ENCODE results near the gene TPCN1. TPM values are rescaled to one million over a fixed set of nuclear protein-coding genes. Genes with fewer than 3 reads are reported as not detected.
A peak's percentile ranks its signal among the peaks of the same experiment; 100 is the strongest.

The TPCN1 gene
- total RNA-seq, 6 experiments from 2014 or later: 18.0 to 34.6 (median 28.3) TPM

DNA sequence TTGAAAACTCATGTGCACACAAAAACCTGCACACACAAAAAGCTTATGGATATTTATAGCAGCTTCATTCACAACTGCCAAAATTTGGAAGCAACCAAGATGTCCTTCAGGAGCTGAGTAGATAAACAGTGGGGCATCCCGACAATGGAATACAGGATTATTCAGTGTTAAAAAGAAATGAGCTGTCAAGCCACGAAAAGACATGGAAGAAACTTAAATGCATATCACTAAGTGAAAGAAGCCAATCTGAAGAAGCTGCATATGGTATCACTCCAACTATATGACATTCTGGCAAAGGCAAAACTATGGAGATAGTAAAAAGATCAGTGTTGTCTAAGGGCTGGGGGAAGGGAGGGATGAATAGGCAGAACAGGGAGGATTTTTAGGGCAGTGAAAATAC is 5.2 kb upstream of the TPCN1 start:
- no peak for TF ChIP-seq POLR2A (IDR thresholded peaks at IDR 0.05)
- TF ChIP-seq, protein P1, sequence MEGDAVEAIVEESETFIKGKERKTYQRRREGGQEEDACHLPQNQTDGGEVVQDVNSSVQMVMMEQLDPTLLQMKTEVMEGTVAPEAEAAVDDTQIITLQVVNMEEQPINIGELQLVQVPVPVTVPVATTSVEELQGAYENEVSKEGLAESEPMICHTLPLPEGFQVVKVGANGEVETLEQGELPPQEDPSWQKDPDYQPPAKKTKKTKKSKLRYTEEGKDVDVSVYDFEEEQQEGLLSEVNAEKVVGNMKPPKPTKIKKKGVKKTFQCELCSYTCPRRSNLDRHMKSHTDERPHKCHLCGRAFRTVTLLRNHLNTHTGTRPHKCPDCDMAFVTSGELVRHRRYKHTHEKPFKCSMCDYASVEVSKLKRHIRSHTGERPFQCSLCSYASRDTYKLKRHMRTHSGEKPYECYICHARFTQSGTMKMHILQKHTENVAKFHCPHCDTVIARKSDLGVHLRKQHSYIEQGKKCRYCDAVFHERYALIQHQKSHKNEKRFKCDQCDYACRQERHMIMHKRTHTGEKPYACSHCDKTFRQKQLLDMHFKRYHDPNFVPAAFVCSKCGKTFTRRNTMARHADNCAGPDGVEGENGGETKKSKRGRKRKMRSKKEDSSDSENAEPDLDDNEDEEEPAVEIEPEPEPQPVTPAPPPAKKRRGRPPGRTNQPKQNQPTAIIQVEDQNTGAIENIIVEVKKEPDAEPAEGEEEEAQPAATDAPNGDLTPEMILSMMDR (IDR thresholded peaks at IDR 0.05): no peak
- no peaks in the 10 kb centered on the region for H3K9me3 ChIP-seq
- WGBS (ENCODE audit: insufficient coverage, low coverage, low lambda C conversion rate, missing lambda C conversion rate): 69% methylated on average over 2 of the region's 2 CpGs
- H3K27ac ChIP-seq: no peak overlapping the region
- peaks cover 0 to 6% (median 0%) of the 10 kb centered on the region in 4 donors for H3K4me1 ChIP-seq
- H3K4me3 ChIP-seq: no peak overlapping the region
- H3K36me3 ChIP-seq: no peaks in the 10 kb centered on the region
- intact Hi-C loops (cut with DNase I): no loop called here
- H3K27me3 ChIP-seq: no peaks in the 10 kb centered on the region
- ATAC-seq (no peak), DNase-seq (no peak)

- H3K27me3 ChIP-seq: no peaks in the 10 kb centered on the region
- TF ChIP-seq, protein P1 (IDR thresholded peaks at IDR 0.05): no peak
- no peak for TF ChIP-seq POLR2A (IDR thresholded peaks at IDR 0.05)
- 3% methylated on average over 22 of the region's 23 CpGs for WGBS (ENCODE audit: insufficient coverage, low coverage, low lambda C conversion rate, missing lambda C conversion rate)
Measured at GRCh38 chr12:113220593-113221180, 577 bp upstream of the TPCN1 start.

DNA sequence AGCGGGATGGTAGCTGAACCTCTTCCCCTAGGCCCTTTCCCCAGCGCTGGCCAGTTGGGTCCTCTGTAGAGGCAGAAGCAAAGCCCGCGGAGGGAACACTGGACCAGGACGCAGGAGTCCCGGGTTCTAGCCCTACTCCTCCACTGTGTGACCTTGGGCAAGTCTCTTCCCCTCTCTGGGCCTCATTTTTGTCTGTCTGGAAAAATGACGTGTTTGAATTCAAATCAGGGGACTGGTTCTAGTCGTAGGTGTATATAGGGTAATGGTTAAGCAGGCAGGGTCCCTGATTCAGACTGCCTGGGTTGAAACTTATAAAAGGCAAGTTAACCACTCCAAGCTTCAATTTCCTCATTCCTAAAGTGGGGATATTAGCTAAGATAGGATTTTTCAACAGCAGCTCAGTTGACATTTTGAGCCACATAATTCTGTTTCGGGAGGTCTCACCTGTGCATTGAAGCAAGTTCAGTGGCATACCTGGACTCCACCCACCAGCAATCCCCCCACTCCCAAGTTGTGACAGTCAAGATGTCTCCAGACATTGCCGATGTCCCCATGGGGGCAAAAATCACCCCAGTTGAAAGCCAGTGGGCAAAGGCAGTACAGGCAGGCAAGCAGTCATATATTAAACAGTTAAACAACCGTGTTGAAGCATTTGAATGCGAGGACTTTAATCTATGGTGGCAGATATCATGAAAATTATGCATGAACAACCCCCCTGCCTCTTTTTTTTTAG is 899 bp downstream of the TPCN1 start:
- TF ChIP-seq, protein P1 (IDR thresholded peaks at IDR 0.05): no peak
- no peak for TF ChIP-seq POLR2A (IDR thresholded peaks at IDR 0.05)
- H3K4me3 ChIP-seq: peak overlapping the region; percentile 59 to 93 (median 79)
- no peak for DNase-seq
- H3K4me1 ChIP-seq: peaks cover 0 to 31% (median 5%) of the 10 kb centered on the region in 4 donors
- H3K9me3 ChIP-seq: no peaks in the 10 kb centered on the region
- H3K27ac ChIP-seq: peak overlapping the region; percentile 78 to 94 (median 90)
- WGBS (ENCODE audit: insufficient coverage, low coverage, low lambda C conversion rate, missing lambda C conversion rate): 4% methylated on average over 10 of the region's 12 CpGs
- H3K36me3 ChIP-seq: peaks cover 0 to 2% (median 0%) of the 10 kb centered on the region in 4 donors
- ATAC-seq: no peak
- intact Hi-C loops (cut with DNase I): no loop called here
- no peaks in the 10 kb centered on the region for H3K27me3 ChIP-seq

More at GRCh38 chr12:113220593-113221180, 577 bp upstream of the TPCN1 start:
- intact Hi-C loops (cut with DNase I): no loop called here
- ATAC-seq: no peak
- H3K36me3 ChIP-seq: no peaks in the 10 kb centered on the region
- DNase-seq: no peak
- no peaks in the 10 kb centered on the region for H3K9me3 ChIP-seq
- no peak overlapping the region for H3K27ac ChIP-seq
- peak overlapping the region; percentile 34 to 49 (median 35) for H3K4me3 ChIP-seq
- peaks cover 0 to 27% (median 5%) of the 10 kb centered on the region in 4 donors for H3K4me1 ChIP-seq

- intact Hi-C loops (cut with DNase I): no loop called here
- peaks cover 0 to 38% (median 5%) of the 10 kb centered on the region in 4 donors for H3K4me1 ChIP-seq
Measured at GRCh38 chr12:113222730-113223531, 1.7 kb downstream of the TPCN1 start.

More at GRCh38 chr12:113222730-113223531, 1.7 kb downstream of the TPCN1 start:
- Histone ChIP-seq H3K36me3 (peaks cover 0 to 9% (median 2%) of the 10 kb centered on the region in 4 donors), H3K4me3 (peak overlapping the region; percentile 59 to 93 (median 79)), H3K27me3 (no peaks in the 10 kb centered on the region), H3K27ac (peak overlapping the region; percentile 78 to 94 (median 90)), H3K9me3 (no peaks in the 10 kb centered on the region)
- TF ChIP-seq POLR2A (IDR thresholded peaks at IDR 0.05): peak; percentile 46
- TF ChIP-seq, protein P1 (IDR thresholded peaks at IDR 0.05): no peak
- peak; percentile 30 to 60 (median 42) for ATAC-seq
- DNase-seq: peak; percentile 67 to 85 (median 84)
- WGBS (ENCODE audit: insufficient coverage, low coverage, low lambda C conversion rate, missing lambda C conversion rate): 5% methylated on average over 11 of the region's 11 CpGs
